GM18858 (cell line): ENCODE measurements around the gene PLAA.
A peak's percentile ranks its signal among the peaks of the same experiment; 100 is the strongest.
"Not testable (repeated sequence)": the region's sequence is repeated elsewhere in the genome, so short reads cannot be mapped to it uniquely, and the experiment has no call there.

Experiments
- ATAC-seq: cut with Tn5 transposase; IDR thresholded peaks from one replicate; pipeline ENCODE4 v1.9.1; 2021; ENCODE audit not compliant: unreplicated experiment

PLAA gene

DNA sequence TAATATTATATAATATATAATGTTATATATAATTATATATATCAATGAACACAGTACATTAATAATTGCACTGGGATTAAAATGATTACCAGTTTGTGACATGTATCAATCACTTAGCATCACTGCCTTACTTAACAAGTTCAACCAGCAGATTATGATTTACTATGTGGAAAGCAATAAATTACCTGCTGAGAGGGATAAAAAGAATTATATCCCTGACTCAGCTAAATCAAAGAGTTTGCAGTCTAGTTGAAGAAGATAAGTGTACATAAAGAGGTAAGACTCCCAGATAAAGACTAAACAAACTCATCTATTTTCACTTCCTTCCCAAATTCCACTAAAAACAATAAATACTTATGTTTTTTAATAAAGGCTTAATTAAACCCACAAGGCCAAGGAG, 11.2 kb downstream of the PLAA start:
- ATAC-seq = no peak

DNA sequence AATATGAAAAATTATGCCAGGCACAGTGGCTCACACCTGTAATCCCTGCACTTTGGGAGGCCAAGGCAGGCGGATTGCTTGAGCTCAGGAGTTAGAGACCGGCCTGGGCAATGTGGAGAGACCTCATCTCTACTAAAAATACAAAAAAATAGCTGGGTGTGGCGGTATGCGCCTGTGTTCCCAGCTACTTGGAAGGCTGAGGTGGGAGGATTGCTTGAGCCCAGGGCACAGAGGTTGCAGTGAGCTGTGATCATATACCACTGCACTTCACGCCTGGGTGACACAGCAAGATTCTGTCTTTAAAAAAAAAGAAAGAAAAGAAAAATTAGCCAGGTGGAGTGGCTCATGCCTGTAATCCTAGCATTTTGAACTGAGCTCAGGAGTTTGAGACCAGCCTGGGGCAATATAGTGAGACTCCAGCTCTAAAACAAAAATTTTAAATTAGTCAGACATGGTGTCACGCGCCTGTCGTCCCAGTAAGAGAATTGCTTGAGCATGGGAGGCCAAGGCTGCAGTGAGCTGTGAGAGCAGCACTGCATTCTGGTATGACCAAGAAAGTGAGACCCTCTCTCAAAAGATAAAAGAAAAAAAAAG, 18.0 kb downstream of the PLAA start:
- no peak for ATAC-seq

DNA sequence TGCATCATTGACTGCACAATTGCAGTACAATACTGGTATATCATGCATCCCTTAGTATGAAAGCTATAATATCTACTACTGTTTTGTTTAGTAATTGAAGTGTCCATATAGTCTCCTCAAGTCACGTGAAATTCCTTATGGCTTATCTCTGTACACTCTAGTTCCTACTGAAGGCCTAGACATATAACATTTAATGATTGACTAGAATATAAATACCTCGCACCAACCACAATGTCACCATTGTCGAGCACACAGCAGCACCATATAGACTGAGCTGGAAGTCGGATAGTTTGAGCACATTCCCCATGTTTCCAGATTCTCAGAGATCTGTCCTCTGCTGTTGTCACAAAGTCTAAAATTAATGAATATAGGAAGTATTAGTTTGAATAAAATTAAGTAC, 21.4 kb downstream of the PLAA start:
- ATAC-seq = no peak

DNA sequence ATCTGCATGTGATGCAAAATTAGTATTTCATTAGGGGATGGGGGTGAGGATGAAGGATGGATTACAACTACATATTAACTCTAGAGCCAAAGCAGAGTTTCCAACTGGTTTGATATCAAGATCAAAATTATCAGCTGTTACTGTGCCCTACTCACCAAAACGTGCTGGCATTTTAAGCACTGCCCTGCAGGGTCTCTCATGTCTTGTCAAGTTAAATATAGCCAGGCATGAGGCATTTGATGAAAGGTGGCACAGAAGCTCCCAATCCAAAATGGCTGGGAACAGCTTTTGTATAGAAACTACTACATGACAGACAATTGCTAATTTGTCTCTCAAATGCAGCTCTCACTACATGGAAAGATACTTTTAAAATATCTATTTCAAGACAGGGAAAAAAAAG, 27.3 kb downstream of the PLAA start:
- ATAC-seq = no peak

DNA sequence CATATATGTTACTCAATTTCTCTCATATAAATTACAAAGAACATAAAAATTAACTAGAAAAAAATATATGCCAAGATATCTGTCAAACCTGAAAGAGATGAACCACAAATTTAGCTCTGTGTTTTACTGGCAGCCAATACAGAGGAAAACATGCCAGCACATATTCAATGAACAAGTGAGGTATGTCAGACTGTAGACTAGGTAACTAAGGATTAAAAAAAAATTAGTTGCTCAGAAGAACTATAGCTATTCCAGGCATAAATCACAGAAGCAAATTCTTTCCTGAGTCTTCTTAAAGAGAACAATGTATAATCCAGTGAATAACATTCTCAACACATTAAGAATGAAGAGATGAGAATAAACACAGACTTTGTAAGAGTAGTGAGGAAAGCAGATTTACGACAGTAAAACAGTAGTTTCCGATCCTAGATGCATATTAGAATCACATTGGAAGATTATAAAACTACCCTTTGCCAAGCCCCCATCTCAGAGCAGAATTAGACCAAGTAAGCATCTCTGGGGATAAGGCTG, 33.8 kb downstream of the PLAA start:
- no peak for ATAC-seq

DNA sequence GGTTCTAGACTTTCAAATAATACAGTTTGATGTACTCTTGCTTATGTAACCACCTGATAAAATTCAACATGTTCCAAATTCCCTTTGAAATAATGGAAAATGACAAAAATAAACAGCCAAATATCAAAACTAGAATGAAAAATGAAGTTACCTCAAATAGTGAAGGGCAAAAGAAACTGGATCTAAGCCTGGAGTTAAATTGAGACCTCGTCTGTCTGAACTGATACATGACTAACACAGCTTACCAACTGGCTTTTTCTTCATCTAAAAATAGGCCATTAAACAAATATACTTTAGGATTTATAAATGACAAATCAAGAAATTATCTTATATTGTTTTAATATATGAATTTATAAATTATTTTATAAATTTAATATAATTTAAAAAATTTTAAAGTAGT, 42.4 kb downstream of the PLAA start:
- no peak for ATAC-seq

DNA sequence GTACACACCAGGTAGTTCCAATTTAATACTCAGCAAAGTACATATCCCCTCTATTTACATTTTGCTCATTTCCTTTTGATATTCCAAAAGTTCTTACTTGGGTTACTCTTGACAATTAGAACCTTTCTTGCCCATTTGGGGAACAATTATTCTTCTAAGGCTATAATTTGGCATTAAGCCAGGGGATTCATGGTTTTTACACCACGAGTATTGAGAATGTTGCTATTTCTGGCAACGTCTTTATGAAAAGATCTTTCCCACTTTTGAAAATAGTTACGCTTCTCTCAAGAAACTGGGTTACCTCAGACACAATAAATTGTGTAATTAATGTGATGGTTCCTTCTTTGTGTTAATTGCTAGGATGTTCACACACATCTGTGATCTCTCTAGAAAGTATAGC, 43.0 kb downstream of the PLAA start:
- no peak for ATAC-seq

DNA sequence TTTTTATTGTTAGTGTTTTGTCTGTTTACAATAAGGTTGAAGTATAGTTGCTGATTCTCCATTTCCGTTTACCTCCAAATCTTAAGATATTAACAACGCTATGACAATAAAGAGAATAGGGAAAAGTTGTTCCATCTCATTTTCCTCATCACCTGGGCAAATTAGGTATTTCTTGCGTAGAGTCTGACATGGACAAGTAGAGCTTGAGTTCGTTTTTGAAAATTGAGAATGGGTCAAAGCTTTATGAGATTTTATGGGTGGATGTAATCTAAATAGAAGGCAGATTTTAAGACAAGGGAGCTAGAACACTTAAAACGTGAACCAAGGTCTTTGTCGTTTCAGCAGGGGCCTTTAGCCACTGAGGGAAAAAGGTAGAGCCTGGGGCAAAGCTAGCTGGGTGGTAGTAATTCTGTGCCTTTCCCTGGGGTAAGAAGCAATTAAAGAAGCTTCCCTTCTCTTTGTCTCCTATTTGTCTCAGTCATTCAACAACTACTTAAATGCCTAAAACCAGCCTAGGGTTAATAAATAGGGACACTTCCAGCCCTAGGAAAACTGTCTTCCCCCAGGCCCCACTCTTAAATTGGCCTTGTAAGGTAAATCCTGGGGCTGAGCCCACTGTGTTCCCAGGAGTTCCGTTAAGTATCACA, 53.9 kb downstream of the PLAA start:
- ATAC-seq = no peak

- peak; percentile 87 for ATAC-seq
These were observed 54.6 kb downstream of the PLAA start, which contains the start of gene CAAP1 for GRCh38 chr9:26892251-26893029. Gene CAAP1 (minus strand): TSS chr9:26892802. CDS start chr9:26892715, 87 bp downstream.

GRCh38 chr9:26891726-26892125, 55.3 kb downstream of the PLAA start:
- ATAC-seq = no peak

DNA sequence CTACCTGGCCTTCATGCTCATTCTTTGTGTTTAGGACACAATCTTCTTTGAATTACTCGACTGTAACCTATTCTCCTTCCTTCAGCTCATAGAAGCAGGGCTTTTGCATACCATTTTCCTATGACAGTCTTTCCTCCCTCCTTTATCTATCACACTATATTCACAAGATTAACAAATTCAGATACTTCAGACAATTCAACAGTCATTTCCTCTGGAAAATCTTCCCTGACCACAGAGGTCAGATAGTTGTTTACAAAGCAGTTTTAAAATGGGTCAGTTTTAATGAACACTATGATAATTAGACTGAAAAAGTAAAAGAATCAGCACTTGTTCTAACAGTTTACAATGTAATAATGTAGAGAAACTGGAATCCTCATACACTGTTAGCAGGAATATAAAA, 58.8 kb downstream of the PLAA start:
- no peak for ATAC-seq

GRCh38 chr9:26882154-26882553, 64.9 kb downstream of the PLAA start:
- ATAC-seq = no peak

GRCh38 chr9:26880262-26880661, 66.8 kb downstream of the PLAA start:
- ATAC-seq = no peak

DNA sequence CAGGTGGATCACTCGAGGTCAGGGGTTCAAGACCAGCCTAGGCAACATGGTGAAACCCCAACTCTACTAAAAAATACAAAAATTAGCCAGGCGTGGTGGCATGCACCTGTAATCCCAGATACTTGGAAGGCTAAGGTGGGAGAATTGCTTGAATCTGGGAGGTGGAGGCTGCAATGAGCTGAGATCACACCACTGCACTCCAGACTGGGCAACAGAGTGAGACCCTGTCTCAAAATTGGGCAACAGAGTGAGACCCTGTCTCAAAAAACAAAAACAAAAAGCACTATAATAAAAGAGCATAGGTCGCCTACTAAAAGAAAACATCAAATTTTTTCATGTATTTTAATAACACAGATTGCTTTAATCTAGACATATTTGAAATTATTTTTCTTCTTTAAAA, 71.9 kb downstream of the PLAA start:
- not testable (repeated sequence) for ATAC-seq

DNA sequence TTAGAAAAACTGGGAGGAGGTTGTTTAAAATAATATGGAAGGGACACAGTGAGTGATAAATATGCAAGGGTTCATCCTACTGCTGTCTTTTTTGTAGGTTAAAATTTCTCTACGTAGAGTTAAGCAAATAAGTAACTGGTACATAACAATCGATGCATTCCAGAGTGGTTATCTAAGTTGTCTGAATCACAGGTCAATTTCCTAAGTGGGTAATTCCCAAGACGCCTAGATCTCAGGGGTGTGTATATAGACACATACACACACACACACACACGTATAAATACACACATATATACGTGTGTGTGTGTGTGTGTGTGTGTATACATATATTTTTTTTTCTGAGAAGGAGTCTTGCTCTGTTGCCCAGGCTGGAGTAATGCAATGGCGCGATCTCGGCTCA, 76.8 kb downstream of the PLAA start:
- no peak for ATAC-seq

DNA sequence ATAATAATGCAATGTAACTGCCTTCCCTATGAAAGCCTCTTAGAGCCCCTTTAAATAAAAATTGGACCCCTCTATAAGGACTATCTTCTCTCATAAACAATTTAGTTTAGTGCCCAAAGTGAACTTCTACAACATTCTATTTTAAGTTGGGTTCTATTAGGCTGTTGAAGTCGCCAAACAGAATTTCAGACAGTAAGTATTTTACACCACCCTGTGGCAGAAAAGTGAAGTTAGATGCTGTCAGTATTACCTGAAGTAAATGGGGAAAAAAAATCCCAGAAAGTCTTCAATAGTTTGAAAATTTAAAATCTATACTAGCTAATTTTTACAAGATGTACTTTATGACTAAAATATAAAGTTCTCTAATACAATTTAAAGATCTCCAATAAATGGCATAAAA, 84.0 kb downstream of the PLAA start:
- ATAC-seq = no peak

- ATAC-seq = peak; percentile 81
These were observed 90.5 kb downstream of the PLAA start for GRCh38 chr9:26856413-26857032.
